HEK293 (cell line): ENCODE data around the gene SBF2.

Experiments
- CTCF ChIA-PET: fragments of 350-600 bp; formaldehyde crosslinking; extraction: SDS; loops from one replicate; lab custom pipeline; 2021; ENCODE audit warnings: antibody characterized with exemption; lab: Yijun Ruan, JAX
- POLR2A ChIA-PET: fragments of 300-600 bp; formaldehyde crosslinking; extraction: SDS; loops from one replicate; lab custom pipeline; 2020; ENCODE audit warnings: antibody characterized with exemption, inconsistent platforms; lab: Yijun Ruan, JAX
- H3K27ac ChIP-seq: fragments of 200-500 bp; sonication (Bioruptor generic); 2 replicates; pipeline ENCODE4 v1.5.1; 2014; ENCODE audit warnings: low read depth, low read length, control low read depth, inconsistent platforms; ENCODE audit errors: extremely low read depth
- H3K36me3 ChIP-seq, 2 experiments: fragments of 200-500 bp in 1 of 2; sonication (Bioruptor generic) in 1 of 2; 1 replicate in 1 of 2; 2 replicates in 1 of 2; pipeline ENCODE4 v1.5.1; 2014 to 2017; ENCODE audit warnings: inconsistent platforms in 2 of 2, low read length in 2 of 2; ENCODE audit not compliant: control insufficient read depth in 2 of 2, insufficient read depth in 1 of 2
- H3K4me1 ChIP-seq: fragments of 200-500 bp; sonication (Bioruptor generic); 2 replicates; pipeline ENCODE4 v1.5.1; 2014; ENCODE audit warnings: mild to moderate bottlenecking, low read length, inconsistent platforms; ENCODE audit not compliant: control insufficient read depth, insufficient read depth
- H3K4me3 ChIP-seq: 2 replicates; pipeline ENCODE4 v1.5.1; 2011; ENCODE audit warnings: low read depth, mild to moderate bottlenecking, control low read depth, low read length, moderate library complexity
- H3K9me3 ChIP-seq: fragments of 200-500 bp; sonication (Bioruptor generic); 2 replicates; pipeline ENCODE4 v1.5.1; 2014; ENCODE audit warnings: low read depth, low read length, inconsistent platforms; ENCODE audit not compliant: control insufficient read depth, insufficient read depth
- BCL11B ChIP-seq: fragments of 450-650 bp; formaldehyde crosslinking; IDR thresholded peaks from 2 replicates; pipeline ENCODE4 v1.5.1; 2016; ENCODE audit warnings: low read depth, missing biosample characterization, missing genetic modification characterization
- GLI4 ChIP-seq: fragments of 450-650 bp; formaldehyde crosslinking; IDR thresholded peaks from 2 replicates; pipeline ENCODE4 v1.5.1; 2016; ENCODE audit warnings: missing biosample characterization, missing genetic modification characterization
- GLIS1 ChIP-seq: fragments of 450-650 bp; formaldehyde crosslinking; IDR thresholded peaks from 2 replicates; pipeline ENCODE4 v1.5.1; 2016; ENCODE audit warnings: missing biosample characterization, missing genetic modification characterization
- GLIS2 ChIP-seq: fragments of 450-650 bp; formaldehyde crosslinking; IDR thresholded peaks from 2 replicates; pipeline ENCODE4 v1.5.1; 2016; ENCODE audit warnings: missing biosample characterization, missing genetic modification characterization
- HOXD13 ChIP-seq: sonication (generic); formaldehyde crosslinking; IDR thresholded peaks from 2 replicates; pipeline ENCODE4 v1.8.0; 2022; ENCODE audit warnings: missing genetic modification reagents, borderline replicate concordance
- IKZF3 ChIP-seq: fragments of 450-650 bp; IDR thresholded peaks from 2 replicates; pipeline ENCODE4 v1.5.0; 2018; ENCODE audit warnings: missing biosample characterization, mild to moderate bottlenecking, missing genetic modification characterization, moderate library complexity
- KLF10 ChIP-seq: fragments of 450-650 bp; IDR thresholded peaks from 2 replicates; pipeline ENCODE4 v1.5.1; 2018; ENCODE audit warnings: missing biosample characterization, mild to moderate bottlenecking, missing genetic modification characterization
- KLF16 ChIP-seq: fragments of 450-650 bp; formaldehyde crosslinking; IDR thresholded peaks from 2 replicates; pipeline ENCODE4 v1.5.1; 2017; ENCODE audit warnings: missing biosample characterization, missing genetic modification characterization
- RBAK ChIP-seq: fragments of 450-650 bp; formaldehyde crosslinking; IDR thresholded peaks from 2 replicates; pipeline ENCODE4 v1.5.1; 2016; ENCODE audit warnings: missing biosample characterization, missing genetic modification characterization
- SCRT2 ChIP-seq: fragments of 450-650 bp; formaldehyde crosslinking; IDR thresholded peaks from 2 replicates; pipeline ENCODE4 v1.5.1; 2016; ENCODE audit warnings: missing biosample characterization, missing genetic modification characterization
- TRIM28 ChIP-seq: IDR thresholded peaks from 2 replicates; pipeline ENCODE4 v1.6.1; 2011; ENCODE audit warnings: low read length, control low read depth, borderline replicate concordance
- TSHZ1 ChIP-seq: fragments of 450-650 bp; formaldehyde crosslinking; IDR thresholded peaks from 2 replicates; pipeline ENCODE4 v1.5.1; 2016; ENCODE audit warnings: missing biosample characterization, missing genetic modification characterization, borderline replicate concordance
- WT1 ChIP-seq: fragments of 450-650 bp; formaldehyde crosslinking; IDR thresholded peaks from 2 replicates; pipeline ENCODE4 v1.5.1; 2016; ENCODE audit warnings: missing biosample characterization, missing genetic modification characterization
- YY1 ChIP-seq: fragments of 450-650 bp; formaldehyde crosslinking; IDR thresholded peaks from 2 replicates; pipeline ENCODE4 v1.5.1; 2018; ENCODE audit warnings: missing biosample characterization, missing genetic modification characterization
- YY2 ChIP-seq: fragments of 450-650 bp; formaldehyde crosslinking; IDR thresholded peaks from 2 replicates; pipeline ENCODE4 v1.5.1; 2016; ENCODE audit warnings: missing biosample characterization, missing genetic modification characterization
- ZFP37 ChIP-seq: fragments of 450-650 bp; formaldehyde crosslinking; IDR thresholded peaks from 2 replicates; pipeline ENCODE4 v1.5.1; 2016; ENCODE audit warnings: missing biosample characterization, missing genetic modification characterization
- ZFP69B ChIP-seq: fragments of 450-650 bp; formaldehyde crosslinking; IDR thresholded peaks from 2 replicates; pipeline ENCODE4 v1.5.1; 2016; ENCODE audit warnings: missing biosample characterization, missing genetic modification characterization
- ZNF175 ChIP-seq: fragments of 450-650 bp; formaldehyde crosslinking; IDR thresholded peaks from 2 replicates; pipeline ENCODE4 v1.5.1; 2016; ENCODE audit warnings: missing biosample characterization, missing genetic modification characterization
- ZNF239 ChIP-seq: fragments of 450-650 bp; formaldehyde crosslinking; IDR thresholded peaks from 2 replicates; pipeline ENCODE4 v1.5.1; 2016; ENCODE audit warnings: missing biosample characterization, missing genetic modification characterization
- ZNF24 ChIP-seq: fragments of 450-650 bp; formaldehyde crosslinking; IDR thresholded peaks from 2 replicates; pipeline ENCODE4 v1.5.1; 2016; ENCODE audit warnings: missing biosample characterization, missing genetic modification characterization
- ZNF354C ChIP-seq: fragments of 450-650 bp; formaldehyde crosslinking; IDR thresholded peaks from 2 replicates; pipeline ENCODE4 v1.5.1; 2016; ENCODE audit warnings: missing biosample characterization, missing genetic modification characterization, low read depth, borderline replicate concordance
- ZNF394 ChIP-seq: fragments of 450-650 bp; formaldehyde crosslinking; IDR thresholded peaks from 2 replicates; pipeline ENCODE4 v1.5.1; 2016; ENCODE audit warnings: missing biosample characterization, missing genetic modification characterization, mild to moderate bottlenecking, moderate library complexity, borderline replicate concordance
- ZNF426 ChIP-seq: fragments of 450-650 bp; formaldehyde crosslinking; IDR thresholded peaks from 2 replicates; pipeline ENCODE4 v1.5.1; 2017; ENCODE audit warnings: missing biosample characterization, missing genetic modification characterization, mild to moderate bottlenecking, inconsistent platforms, moderate library complexity
- ZNF433 ChIP-seq: fragments of 450-650 bp; formaldehyde crosslinking; IDR thresholded peaks from 2 replicates; pipeline ENCODE4 v1.5.1; 2016; ENCODE audit warnings: missing biosample characterization, missing genetic modification characterization, low read depth
- ZNF521 ChIP-seq: fragments of 450-650 bp; formaldehyde crosslinking; IDR thresholded peaks from 2 replicates; pipeline ENCODE4 v1.5.1; 2017; ENCODE audit warnings: missing biosample characterization, mild to moderate bottlenecking, missing genetic modification characterization
- ZNF548 ChIP-seq: fragments of 450-650 bp; formaldehyde crosslinking; IDR thresholded peaks from 2 replicates; pipeline ENCODE4 v1.5.1; 2016; ENCODE audit warnings: missing biosample characterization, missing genetic modification characterization
- ZNF561 ChIP-seq: fragments of 450-650 bp; IDR thresholded peaks from 2 replicates; pipeline ENCODE4 v1.5.1; 2018; ENCODE audit warnings: missing biosample characterization, missing genetic modification characterization, borderline replicate concordance
- ZNF600 ChIP-seq: fragments of 450-650 bp; formaldehyde crosslinking; IDR thresholded peaks from 2 replicates; pipeline ENCODE4 v1.5.1; 2016; ENCODE audit warnings: missing biosample characterization, missing genetic modification characterization
- ZNF791 ChIP-seq: fragments of 450-650 bp; formaldehyde crosslinking; IDR thresholded peaks from 2 replicates; pipeline ENCODE4 v1.5.1; 2016; ENCODE audit warnings: missing biosample characterization, missing genetic modification characterization
- ZSCAN16 ChIP-seq: fragments of 450-650 bp; formaldehyde crosslinking; IDR thresholded peaks from 2 replicates; pipeline ENCODE4 v1.5.1; 2016; ENCODE audit warnings: missing biosample characterization, missing genetic modification characterization
- TF ChIP-seq, protein P1 (sequence below): fragments of 450-650 bp; formaldehyde crosslinking; IDR thresholded peaks from 2 replicates; pipeline ENCODE4 v1.5.1; 2016; ENCODE audit warnings: missing biosample characterization, missing genetic modification characterization
- TF ChIP-seq, protein P2 (sequence below): fragments of 450-650 bp; formaldehyde crosslinking; IDR thresholded peaks from 2 replicates; pipeline ENCODE4 v1.5.1; 2017; ENCODE audit warnings: missing biosample characterization, missing genetic modification characterization

SBF2 gene

DNA sequence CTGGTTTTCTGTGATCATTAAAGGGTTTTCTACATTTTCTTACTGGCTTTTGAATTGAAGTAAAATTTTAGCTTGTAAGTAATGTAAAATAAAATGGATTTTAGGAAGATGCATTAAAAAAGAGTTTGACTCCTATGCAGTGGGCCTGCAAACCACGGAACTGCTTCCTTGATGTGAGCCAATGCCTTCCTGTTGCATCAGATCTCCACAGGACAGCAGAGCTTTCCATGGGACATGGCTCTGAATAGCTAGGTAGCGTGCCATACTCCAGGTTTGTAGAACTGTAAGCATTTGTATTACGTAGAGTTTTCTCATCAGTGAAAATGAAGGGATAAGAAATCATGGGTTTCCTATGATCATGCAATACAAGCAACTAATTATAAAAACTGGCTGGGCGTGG is 496.7 kb downstream of the SBF2 start:
- no peak overlapping the region for H3K4me3 ChIP-seq
- H3K9me3 ChIP-seq: no peaks in the 10 kb centered on the region
- POLR2A ChIA-PET: no interaction called here
- H3K4me1 ChIP-seq: no peaks in the 10 kb centered on the region
- H3K36me3 ChIP-seq: no peaks in the 10 kb centered on the region
- H3K27ac ChIP-seq: no peak overlapping the region
- TF ChIP-seq ZFP37 (tag by site-specific recombination) (no peak), ZNF548 (tag by site-specific recombination) (no peak), KLF16 (no peak), TSHZ1 (tag by site-specific recombination) (no peak), GLIS1 (tag by site-specific recombination) (no peak), ZNF561 (tag by site-specific recombination) (no peak), WT1 (tag by site-specific recombination) (no peak), ZNF24 (tag by site-specific recombination) (no peak), HOXD13 (CRISPR knock-in tag) (no peak), ZSCAN16 (tag by site-specific recombination) (no peak), GLIS2 (tag by site-specific recombination) (no peak), ZNF521 (no peak), ZNF354C (no peak), IKZF3 (no peak), ZNF791 (tag by site-specific recombination) (no peak), TRIM28 (no peak)
- TF ChIP-seq, protein P1, sequence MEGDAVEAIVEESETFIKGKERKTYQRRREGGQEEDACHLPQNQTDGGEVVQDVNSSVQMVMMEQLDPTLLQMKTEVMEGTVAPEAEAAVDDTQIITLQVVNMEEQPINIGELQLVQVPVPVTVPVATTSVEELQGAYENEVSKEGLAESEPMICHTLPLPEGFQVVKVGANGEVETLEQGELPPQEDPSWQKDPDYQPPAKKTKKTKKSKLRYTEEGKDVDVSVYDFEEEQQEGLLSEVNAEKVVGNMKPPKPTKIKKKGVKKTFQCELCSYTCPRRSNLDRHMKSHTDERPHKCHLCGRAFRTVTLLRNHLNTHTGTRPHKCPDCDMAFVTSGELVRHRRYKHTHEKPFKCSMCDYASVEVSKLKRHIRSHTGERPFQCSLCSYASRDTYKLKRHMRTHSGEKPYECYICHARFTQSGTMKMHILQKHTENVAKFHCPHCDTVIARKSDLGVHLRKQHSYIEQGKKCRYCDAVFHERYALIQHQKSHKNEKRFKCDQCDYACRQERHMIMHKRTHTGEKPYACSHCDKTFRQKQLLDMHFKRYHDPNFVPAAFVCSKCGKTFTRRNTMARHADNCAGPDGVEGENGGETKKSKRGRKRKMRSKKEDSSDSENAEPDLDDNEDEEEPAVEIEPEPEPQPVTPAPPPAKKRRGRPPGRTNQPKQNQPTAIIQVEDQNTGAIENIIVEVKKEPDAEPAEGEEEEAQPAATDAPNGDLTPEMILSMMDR (tag by site-specific recombination): no peak
- TF ChIP-seq, protein P2, sequence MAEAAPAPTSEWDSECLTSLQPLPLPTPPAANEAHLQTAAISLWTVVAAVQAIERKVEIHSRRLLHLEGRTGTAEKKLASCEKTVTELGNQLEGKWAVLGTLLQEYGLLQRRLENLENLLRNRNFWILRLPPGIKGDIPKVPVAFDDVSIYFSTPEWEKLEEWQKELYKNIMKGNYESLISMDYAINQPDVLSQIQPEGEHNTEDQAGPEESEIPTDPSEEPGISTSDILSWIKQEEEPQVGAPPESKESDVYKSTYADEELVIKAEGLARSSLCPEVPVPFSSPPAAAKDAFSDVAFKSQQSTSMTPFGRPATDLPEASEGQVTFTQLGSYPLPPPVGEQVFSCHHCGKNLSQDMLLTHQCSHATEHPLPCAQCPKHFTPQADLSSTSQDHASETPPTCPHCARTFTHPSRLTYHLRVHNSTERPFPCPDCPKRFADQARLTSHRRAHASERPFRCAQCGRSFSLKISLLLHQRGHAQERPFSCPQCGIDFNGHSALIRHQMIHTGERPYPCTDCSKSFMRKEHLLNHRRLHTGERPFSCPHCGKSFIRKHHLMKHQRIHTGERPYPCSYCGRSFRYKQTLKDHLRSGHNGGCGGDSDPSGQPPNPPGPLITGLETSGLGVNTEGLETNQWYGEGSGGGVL: no peak
- CTCF ChIA-PET: no interaction called here

- Histone ChIP-seq H3K4me3 (no peak overlapping the region), H3K27ac (no peak overlapping the region), H3K9me3 (no peaks in the 10 kb centered on the region), H3K4me1 (no peaks in the 10 kb centered on the region), H3K36me3 (no peaks in the 10 kb centered on the region)
- ChIA-PET CTCF (no interaction called here), POLR2A (no interaction called here)
- TF ChIP-seq ZNF426 (no peak), SCRT2 (tag by site-specific recombination) (no peak), KLF10 (tag by site-specific recombination) (no peak), RBAK (tag by site-specific recombination) (no peak), GLIS2 (tag by site-specific recombination) (no peak), YY1 (no peak), ZNF394 (tag by site-specific recombination) (no peak), BCL11B (tag by site-specific recombination) (no peak), ZNF433 (tag by site-specific recombination) (no peak), ZNF239 (tag by site-specific recombination) (no peak), ZSCAN16 (tag by site-specific recombination) (no peak), ZNF600 (tag by site-specific recombination) (no peak), ZNF175 (tag by site-specific recombination) (no peak), GLI4 (tag by site-specific recombination) (no peak), YY2 (tag by site-specific recombination) (no peak), ZFP69B (tag by site-specific recombination) (no peak)
These were observed 497.2 kb downstream of the SBF2 start for GRCh38 chr11:9796854-9797253.
